Activated CD4-positive, alpha-beta T cell treated with anti-CD3 and anti-CD28 coated beads, Interleukin-2, amount 10 ng/mL, durations not matched to agents 24 days and 14 days (primary cell): ENCODE results near the gene ADARB2. TPM values are rescaled to one million over a fixed set of nuclear protein-coding genes. Genes with fewer than 3 reads are reported as not detected.
"Not testable (repeated sequence)": the region's sequence is repeated elsewhere in the genome, so short reads cannot be mapped to it uniquely, and the experiment has no call there.

Experiments
- DNase-seq: peaks from one replicate; pipeline ENCODE4 v3.0.0; 2022
- H3K27ac Mint-ChIP-seq: one replicate; pipeline ENCODE4 v1.8.0; 2022; ENCODE audit warnings: mild to moderate bottlenecking, mixed read lengths
- H3K27me3 Mint-ChIP-seq: one replicate; pipeline ENCODE4 v1.8.0; 2022; ENCODE audit warnings: mixed read lengths
- H3K36me3 Mint-ChIP-seq: one replicate; pipeline ENCODE4 v1.8.0; 2022; ENCODE audit warnings: low read depth, mild to moderate bottlenecking, mixed read lengths
- H3K4me1 Mint-ChIP-seq: one replicate; pipeline ENCODE4 v1.8.0; 2021; ENCODE audit warnings: mixed read lengths
- H3K4me3 Mint-ChIP-seq: one replicate; pipeline ENCODE4 v1.8.0; 2022; ENCODE audit warnings: mild to moderate bottlenecking, moderate library complexity, mixed read lengths
- H3K9me3 Mint-ChIP-seq: one replicate; pipeline ENCODE4 v1.8.0; 2021; ENCODE audit warnings: mixed read lengths
- intact Hi-C: fragments of 100-400 bp; cut with micrococcal nuclease; formaldehyde crosslinking; loops from one replicate; pipeline ENCODE4 v1.15.1; 2023
- total RNA-seq: library from RNA; stranded (reverse); gene quantifications from 2 replicates; pipeline ENCODE4 v1.2.3, GENCODE V29; 2022

ADARB2 gene
- total RNA-seq, 1 donor from 2014 or later, result not detected

- H3K9me3 Mint-ChIP-seq, result no peaks in the 10 kb centered on the region
- no peaks in the 10 kb centered on the region for H3K36me3 Mint-ChIP-seq
Measured at GRCh38 chr10:1627945-1628344, 109.4 kb downstream of the ADARB2 start.

GRCh38 chr10:1626835-1627234 lies 110.5 kb downstream of the ADARB2 start:
- no peak for DNase-seq
- Mint-ChIP-seq H3K4me1 (peaks cover 2% of the 10 kb centered on the region), H3K36me3 (no peaks in the 10 kb centered on the region), H3K9me3 (no peaks in the 10 kb centered on the region), H3K27ac (no peak overlapping the region), H3K27me3 (peaks cover 2% of the 10 kb centered on the region), H3K4me3 (no peak overlapping the region)
- intact Hi-C loops, result no loop called here

More at GRCh38 chr10:1627945-1628344, 109.4 kb downstream of the ADARB2 start:
- Mint-ChIP-seq H3K27ac (no peak overlapping the region), H3K27me3 (no peaks in the 10 kb centered on the region), H3K4me3 (no peak overlapping the region), H3K4me1 (peaks cover 2% of the 10 kb centered on the region)
- no peak for DNase-seq
- intact Hi-C loops, result no loop called here

GRCh38 chr10:1626410-1626809 lies 110.9 kb downstream of the ADARB2 start:
- intact Hi-C loops, result no loop called here
- H3K27me3 Mint-ChIP-seq, result peaks cover 2% of the 10 kb centered on the region
- H3K4me3 Mint-ChIP-seq, result no peak overlapping the region
- DNase-seq, result no peak
- H3K27ac Mint-ChIP-seq, result no peak overlapping the region
- peaks cover 2% of the 10 kb centered on the region for H3K4me1 Mint-ChIP-seq
- H3K36me3 Mint-ChIP-seq, result no peaks in the 10 kb centered on the region
- H3K9me3 Mint-ChIP-seq, result no peaks in the 10 kb centered on the region

- no peak overlapping the region for H3K27ac Mint-ChIP-seq
- intact Hi-C loops, result no loop called here
- no peaks in the 10 kb centered on the region for H3K36me3 Mint-ChIP-seq
- H3K27me3 Mint-ChIP-seq, result peaks cover 2% of the 10 kb centered on the region
- no peaks in the 10 kb centered on the region for H3K9me3 Mint-ChIP-seq
- DNase-seq, result no peak
- H3K4me1 Mint-ChIP-seq, result no peaks in the 10 kb centered on the region
- H3K4me3 Mint-ChIP-seq, result no peak overlapping the region
Measured at GRCh38 chr10:1625731-1626130, 111.6 kb downstream of the ADARB2 start.

- intact Hi-C loops, result no loop called here
- Mint-ChIP-seq H3K36me3 (no peaks in the 10 kb centered on the region), H3K27ac (no peak overlapping the region), H3K9me3 (no peaks in the 10 kb centered on the region), H3K4me3 (no peak overlapping the region), H3K4me1 (no peaks in the 10 kb centered on the region), H3K27me3 (peaks cover 2% of the 10 kb centered on the region)
- DNase-seq, result no peak
Measured at GRCh38 chr10:1625079-1625478, 112.2 kb downstream of the ADARB2 start.

- no peaks in the 10 kb centered on the region for H3K9me3 Mint-ChIP-seq
- peaks cover 2% of the 10 kb centered on the region for H3K27me3 Mint-ChIP-seq
- no peak overlapping the region for H3K27ac Mint-ChIP-seq
Measured at GRCh38 chr10:1624240-1624639, 113.1 kb downstream of the ADARB2 start.

GRCh38 chr10:1620803-1621202 lies 116.5 kb downstream of the ADARB2 start:
- intact Hi-C loops, result no loop called here
- H3K27ac Mint-ChIP-seq, result no peak overlapping the region
- no peaks in the 10 kb centered on the region for H3K4me1 Mint-ChIP-seq
- H3K9me3 Mint-ChIP-seq, result no peaks in the 10 kb centered on the region
- H3K36me3 Mint-ChIP-seq, result no peaks in the 10 kb centered on the region
- no peak for DNase-seq
- peaks cover 5% of the 10 kb centered on the region for H3K27me3 Mint-ChIP-seq
- no peak overlapping the region for H3K4me3 Mint-ChIP-seq

More at GRCh38 chr10:1624240-1624639, 113.1 kb downstream of the ADARB2 start:
- Mint-ChIP-seq H3K4me1 (no peaks in the 10 kb centered on the region), H3K4me3 (no peak overlapping the region), H3K36me3 (no peaks in the 10 kb centered on the region)
- DNase-seq, result no peak
- intact Hi-C loops, result no loop called here

GRCh38 chr10:1617376-1618317 lies 119.7 kb downstream of the ADARB2 start:
- H3K4me3 Mint-ChIP-seq, H3K36me3 Mint-ChIP-seq, H3K27ac Mint-ChIP-seq, intact Hi-C loops, H3K4me1 Mint-ChIP-seq, H3K27me3 Mint-ChIP-seq, DNase-seq, H3K9me3 Mint-ChIP-seq: not testable (repeated sequence)

- H3K36me3 Mint-ChIP-seq, H3K4me1 Mint-ChIP-seq, DNase-seq, intact Hi-C loops, H3K4me3 Mint-ChIP-seq, H3K27ac Mint-ChIP-seq, H3K9me3 Mint-ChIP-seq, H3K27me3 Mint-ChIP-seq: not testable (repeated sequence)
Measured at GRCh38 chr10:1616701-1617100, 120.6 kb downstream of the ADARB2 start.

GRCh38 chr10:1615186-1615954 lies 122.0 kb downstream of the ADARB2 start:
- no peak for DNase-seq
- H3K4me3 Mint-ChIP-seq, result no peak overlapping the region
- H3K36me3 Mint-ChIP-seq, result no peaks in the 10 kb centered on the region
- no peaks in the 10 kb centered on the region for H3K4me1 Mint-ChIP-seq
- H3K9me3 Mint-ChIP-seq, result no peaks in the 10 kb centered on the region
- peaks cover 13% of the 10 kb centered on the region for H3K27me3 Mint-ChIP-seq
- intact Hi-C loops, result no loop called here
- H3K27ac Mint-ChIP-seq, result no peak overlapping the region

- Mint-ChIP-seq H3K27me3 (peaks cover 24% of the 10 kb centered on the region), H3K36me3 (no peaks in the 10 kb centered on the region), H3K4me1 (no peaks in the 10 kb centered on the region), H3K9me3 (no peaks in the 10 kb centered on the region), H3K4me3 (no peak overlapping the region), H3K27ac (no peak overlapping the region)
- intact Hi-C loops, result no loop called here
- no peak for DNase-seq
Measured at GRCh38 chr10:1613511-1613910, 123.8 kb downstream of the ADARB2 start.

- no peak for DNase-seq
- Mint-ChIP-seq H3K4me1 (no peaks in the 10 kb centered on the region), H3K9me3 (no peaks in the 10 kb centered on the region), H3K4me3 (no peak overlapping the region), H3K27me3 (peaks cover 29% of the 10 kb centered on the region), H3K27ac (no peak overlapping the region), H3K36me3 (no peaks in the 10 kb centered on the region)
- intact Hi-C loops, result no loop called here
Measured at GRCh38 chr10:1612908-1613307, 124.4 kb downstream of the ADARB2 start.

- H3K27me3 Mint-ChIP-seq, result peaks cover 27% of the 10 kb centered on the region
- H3K36me3 Mint-ChIP-seq, result no peaks in the 10 kb centered on the region
- no peak overlapping the region for H3K27ac Mint-ChIP-seq
- H3K4me3 Mint-ChIP-seq, result no peak overlapping the region
- DNase-seq, result no peak
- intact Hi-C loops, result no loop called here
- no peaks in the 10 kb centered on the region for H3K9me3 Mint-ChIP-seq
- no peaks in the 10 kb centered on the region for H3K4me1 Mint-ChIP-seq
Measured at GRCh38 chr10:1611936-1612550, 125.3 kb downstream of the ADARB2 start.
